Hypothalamus (tissue), 51 donors: ENCODE results near the gene STXBP6.
"Not testable (repeated sequence)": the region's sequence is repeated elsewhere in the genome, so short reads cannot be mapped to it uniquely, and the experiment has no call there.

Experiments
- DNase-seq, 51 donors: peaks; one replicate each; lab custom pipeline; 2025; lab: John Stamatoyannopoulos, UW

The STXBP6 gene

DNA sequence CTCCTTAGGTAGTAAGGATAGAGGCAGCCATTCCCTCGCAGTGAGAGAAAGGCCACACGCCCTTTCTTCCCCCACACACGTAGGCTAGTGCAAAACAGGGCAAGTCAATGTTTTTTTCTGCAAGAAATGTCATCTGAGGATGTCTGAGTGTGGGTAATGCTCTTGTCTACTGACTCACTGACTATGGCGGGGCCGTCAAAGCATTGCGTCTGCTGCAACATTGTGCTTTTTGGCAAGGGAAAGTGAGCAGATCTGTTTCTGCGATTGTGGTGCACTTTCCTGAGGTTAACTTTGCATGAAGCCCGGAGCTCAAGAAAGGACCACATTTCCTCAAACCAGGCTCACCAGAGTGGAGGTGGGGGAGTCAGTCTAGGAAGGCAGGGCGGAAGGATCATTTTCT is 234.4 kb downstream of the STXBP6 start:
- DNase-seq: no peak

GRCh38 chr14:24814944-24815343 is 235.0 kb downstream of the STXBP6 start:
- no peak for DNase-seq

- DNase-seq: no peak
Observed at GRCh38 chr14:24814346-24814745, 235.6 kb downstream of the STXBP6 start.

DNA sequence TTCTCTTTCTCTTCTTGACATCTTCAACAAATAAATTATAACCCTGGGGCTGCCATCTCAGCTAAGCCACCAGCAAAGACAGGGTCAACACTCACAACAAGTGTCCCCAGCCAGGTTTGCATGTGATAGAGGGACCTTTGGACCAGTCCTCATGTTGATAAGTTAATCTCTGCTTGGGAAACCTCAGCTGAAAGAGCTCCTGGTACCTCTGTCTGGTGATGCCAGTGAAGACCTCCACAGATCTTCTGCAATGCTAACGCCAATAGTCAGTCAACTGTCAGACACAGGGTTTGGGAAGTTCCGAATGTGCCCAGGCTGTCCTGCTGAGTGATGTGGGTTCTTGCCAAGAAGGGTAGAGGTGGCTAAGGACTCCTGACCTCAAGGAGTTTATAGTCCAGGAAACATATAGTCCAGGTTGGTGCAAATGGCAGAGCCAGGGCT is 236.1 kb downstream of the STXBP6 start:
- DNase-seq: no peak

- DNase-seq: no peak
Observed at GRCh38 chr14:24813089-24813815, 236.7 kb downstream of the STXBP6 start.

GRCh38 chr14:24809135-24809534 is 240.8 kb downstream of the STXBP6 start:
- DNase-seq: no peak

- DNase-seq: no peak
Observed at GRCh38 chr14:24808412-24808811, 241.5 kb downstream of the STXBP6 start.

- peak in 28 of 51 donors; percentile 4 to 59 (median 28) for DNase-seq
Observed at GRCh38 chr14:24806061-24806678, 243.8 kb downstream of the STXBP6 start.

DNA sequence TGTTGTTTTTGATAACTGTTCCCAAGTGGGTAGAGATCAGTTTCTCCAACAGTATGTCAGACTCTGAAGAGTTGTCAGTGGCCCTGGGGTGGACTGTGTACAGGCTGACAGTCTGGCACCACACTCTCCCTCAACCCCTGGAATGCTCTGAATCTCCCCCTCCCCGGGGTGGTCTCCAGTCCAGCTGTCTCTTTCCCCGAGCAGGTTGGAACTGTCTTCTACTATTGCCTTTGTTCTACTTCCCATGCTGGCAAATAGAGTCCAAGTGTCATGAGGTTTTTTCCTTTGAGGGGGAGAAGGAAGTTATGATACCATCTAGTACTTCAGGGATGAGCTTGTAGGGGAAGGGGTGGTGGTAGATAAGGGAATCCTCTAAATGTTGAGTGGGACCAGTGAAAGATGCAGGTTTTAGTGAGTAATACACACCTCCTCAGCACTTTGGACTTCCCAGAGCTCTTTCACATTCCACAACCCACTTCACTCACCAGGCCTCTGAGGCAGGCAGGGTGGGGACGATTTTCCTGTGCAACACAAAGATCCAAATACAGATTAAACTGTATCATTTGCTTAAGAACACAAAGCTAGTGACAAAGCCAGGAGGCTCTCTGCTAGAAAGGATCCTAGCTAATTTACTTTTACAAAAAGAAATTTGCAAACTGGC is 245.3 kb downstream of the STXBP6 start:
- DNase-seq: no peak

DNA sequence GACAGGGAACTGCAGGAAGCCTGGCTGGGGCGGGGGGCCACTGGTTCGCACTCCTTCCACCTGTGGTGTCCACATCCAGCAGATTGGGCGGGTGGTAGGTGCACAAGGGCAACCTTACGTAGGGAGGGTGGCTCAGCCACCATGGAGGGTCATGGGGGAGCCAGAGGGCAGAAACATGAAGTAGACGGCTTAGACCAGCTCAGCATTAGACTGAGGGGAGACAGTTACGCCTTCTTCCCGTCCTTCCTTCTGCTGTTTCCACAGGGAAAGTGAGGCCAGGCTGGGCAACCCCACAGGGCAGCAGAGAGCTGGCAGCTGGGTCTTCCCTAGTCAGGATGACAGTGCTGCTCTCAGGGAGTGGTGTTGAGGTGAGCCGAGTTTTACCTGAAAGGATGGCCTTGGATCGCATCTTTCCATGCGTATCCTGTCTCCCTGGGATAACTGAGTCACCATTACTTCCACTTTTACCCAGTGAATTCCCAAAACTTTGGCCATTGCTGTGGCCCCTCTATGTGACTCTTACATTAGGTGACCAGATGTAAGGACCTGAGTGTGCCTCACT is 245.9 kb downstream of the STXBP6 start:
- no peak for DNase-seq

- not testable (repeated sequence) for DNase-seq
Observed at GRCh38 chr14:24803426-24803825, 246.5 kb downstream of the STXBP6 start.

- no peak for DNase-seq
Observed at GRCh38 chr14:24802236-24802635, 247.7 kb downstream of the STXBP6 start.

GRCh38 chr14:24801024-24801423 is 248.9 kb downstream of the STXBP6 start:
- DNase-seq: no peak

DNA sequence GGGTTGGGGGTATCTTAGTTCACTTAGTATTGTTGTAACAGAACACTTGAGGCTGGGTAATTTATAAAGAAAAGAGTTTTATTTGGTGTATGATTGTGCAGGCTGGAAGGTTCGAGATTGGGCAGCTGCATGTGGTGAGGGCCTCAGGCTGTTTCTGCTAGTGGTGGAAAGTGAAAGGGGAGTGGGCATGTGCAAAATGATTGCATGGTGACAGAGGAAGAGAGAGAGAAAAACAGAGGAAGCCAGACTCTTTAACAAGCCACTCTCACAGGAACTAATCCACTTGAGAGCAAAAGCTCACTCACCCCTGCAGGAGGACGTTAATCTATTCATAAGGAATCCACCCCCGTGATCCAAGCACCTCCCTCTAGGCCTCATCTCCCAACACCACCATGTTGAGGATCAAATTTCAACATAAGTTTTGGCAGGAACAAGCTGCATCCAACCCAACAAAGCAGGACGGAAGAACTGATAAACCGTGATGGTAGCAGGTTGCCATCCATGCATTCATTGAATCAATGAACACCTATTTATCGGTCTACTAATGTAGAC is 251.0 kb downstream of the STXBP6 start:
- DNase-seq: no peak

- DNase-seq: no peak
Observed at GRCh38 chr14:24795406-24795805, 254.5 kb downstream of the STXBP6 start.

DNA sequence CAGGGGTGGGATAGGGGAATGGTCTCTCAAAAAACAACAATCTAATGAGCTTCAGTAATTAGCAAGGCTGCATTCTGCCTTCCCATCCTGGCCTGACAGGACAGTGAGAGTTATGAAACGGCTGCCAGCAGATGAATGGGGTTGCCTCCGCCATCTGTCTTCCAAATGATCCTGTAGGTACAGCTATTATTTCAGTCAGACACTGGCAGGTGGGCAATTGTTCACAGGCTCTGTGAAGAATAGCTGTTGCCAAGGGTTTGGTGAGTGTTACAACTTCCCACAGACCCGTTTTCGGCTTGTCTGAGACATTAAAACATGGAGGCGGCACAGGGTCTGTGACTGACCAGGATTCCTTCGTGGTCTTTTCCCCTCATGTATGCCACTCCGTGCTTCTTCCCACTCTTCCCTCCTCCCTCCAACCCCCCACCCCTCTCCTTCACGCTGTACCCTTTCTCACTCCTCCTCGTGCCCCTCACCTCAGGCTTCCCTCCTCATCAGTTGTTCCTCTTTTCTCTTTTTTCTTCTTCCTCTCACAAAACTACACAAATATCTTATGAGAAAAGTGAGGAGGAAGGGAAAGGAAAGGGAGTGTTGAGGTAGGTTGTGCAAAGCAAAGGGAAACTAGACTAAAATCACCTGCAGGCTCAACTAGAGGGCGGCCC is 255.2 kb downstream of the STXBP6 start:
- no peak for DNase-seq

- no peak for DNase-seq
Observed at GRCh38 chr14:24790196-24790595, 259.8 kb downstream of the STXBP6 start.

GRCh38 chr14:24789378-24789884 is 260.5 kb downstream of the STXBP6 start:
- DNase-seq: peak in 5 of 51 donors; percentile 2 to 19 (median 8)

DNA sequence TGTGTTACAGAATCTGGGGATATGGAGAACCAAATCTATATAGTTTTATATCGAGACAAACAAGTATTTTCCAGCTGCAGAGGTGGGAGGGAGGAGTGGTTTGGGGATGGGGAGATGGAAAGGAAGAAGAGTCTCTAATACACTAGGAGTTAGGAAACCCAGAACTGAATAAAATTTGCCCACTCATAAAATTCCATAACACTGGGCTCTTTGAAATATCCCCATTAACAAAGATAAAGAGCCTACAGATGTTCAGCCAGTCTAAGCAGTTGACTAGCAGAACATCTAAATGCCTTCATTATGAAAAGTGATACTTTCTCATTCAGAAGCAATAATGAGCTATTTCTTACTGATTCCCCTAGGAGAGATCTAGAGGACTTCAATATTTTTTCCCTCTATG is 264.2 kb downstream of the STXBP6 start:
- DNase-seq: no peak

DNA sequence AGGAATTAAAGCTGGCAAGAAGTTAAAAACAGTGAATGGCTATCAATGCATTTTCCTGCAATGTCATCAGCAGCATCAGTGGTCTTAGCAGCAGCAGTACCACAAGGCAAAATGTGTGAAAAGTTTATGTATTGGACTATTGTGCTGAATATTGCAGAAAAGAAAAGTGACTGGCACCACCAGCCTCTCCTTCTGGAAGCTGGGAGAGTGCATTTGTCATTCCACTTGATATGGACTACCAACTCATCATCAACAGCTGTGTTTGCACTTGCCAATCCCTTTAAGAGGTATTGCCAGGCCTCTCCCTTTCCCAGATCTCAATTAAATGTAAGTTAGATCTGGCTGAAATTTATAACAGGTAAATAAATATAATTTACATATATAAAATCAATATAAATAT is 265.0 kb downstream of the STXBP6 start:
- peak in 2 of 51 donors; percentile 10 to 13 for DNase-seq
